Hindlimb muscle (tissue), 1 donor: Measurements from ENCODE around the gene CEACAM3. TPM values are rescaled to one million over a fixed set of nuclear protein-coding genes. Genes with fewer than 3 reads are reported as not detected.

Experiments
- DNase-seq: peaks from one replicate; pipeline ENCODE4 v3.0.0-alpha.2; 2013
- polyA plus RNA-seq: library from polyadenylated mRNA; unstranded; fragments of 120-200 nt; gene quantifications from one replicate; pipeline ENCODE4 v1.2.1, GENCODE V29; 2013; ENCODE audit not compliant: insufficient read length

CEACAM3 gene
- polyA plus RNA-seq, 1 donor: not detected

GRCh38 chr19:41847351-41848105 is 51.1 kb downstream of the CEACAM3 start:
- no peak for DNase-seq

- no peak for DNase-seq
Observed at GRCh38 chr19:41848666-41849065, 52.3 kb downstream of the CEACAM3 start.

- DNase-seq: no peak
Observed at GRCh38 chr19:41849067-41849466, 52.7 kb downstream of the CEACAM3 start.

GRCh38 chr19:41850381-41850780 is 54.0 kb downstream of the CEACAM3 start:
- no peak for DNase-seq

- DNase-seq: no peak
Observed at GRCh38 chr19:41851456-41851855, 55.1 kb downstream of the CEACAM3 start.

- DNase-seq: no peak
Observed at GRCh38 chr19:41853344-41853743, 57.0 kb downstream of the CEACAM3 start.

- DNase-seq: no peak
Observed at GRCh38 chr19:41853768-41854167, 57.4 kb downstream of the CEACAM3 start.

GRCh38 chr19:41859213-41859617 is 62.8 kb downstream of the CEACAM3 start:
- DNase-seq: no peak

- peak; percentile 100 for DNase-seq
Observed at GRCh38 chr19:41859618-41860418, 63.4 kb downstream of the CEACAM3 start, which contains the start of gene RPS19. RPS19 (plus strand) TSS chr19:41860255; CDS start chr19:41860775, 520 bp downstream.

GRCh38 chr19:41860419-41861115 is 64.2 kb downstream of the CEACAM3 start:
- DNase-seq: no peak

Other genes with a start within 250 kb of the CEACAM3 start
- 2.0 TPM for gene CEACAM21, start 220.4 kb upstream of the CEACAM3 start, polyA plus RNA-seq
- gene CEACAM4, start 169.5 kb upstream of the CEACAM3 start, polyA plus RNA-seq: not detected
- not detected for gene CEACAM7, start 108.3 kb upstream of the CEACAM3 start, polyA plus RNA-seq
- gene CEACAM5, start 88.0 kb upstream of the CEACAM3 start, polyA plus RNA-seq: not detected
- 0.08 TPM for gene CEACAM6, start 41.1 kb upstream of the CEACAM3 start, polyA plus RNA-seq
- not detected for gene LYPD4, start 48.1 kb downstream of the CEACAM3 start, polyA plus RNA-seq
- gene DMRTC2, start 48.5 kb downstream of the CEACAM3 start, polyA plus RNA-seq: not detected
- 2,264 TPM for gene RPS19, start 63.7 kb downstream of the CEACAM3 start, polyA plus RNA-seq
- gene CD79A, start 80.7 kb downstream of the CEACAM3 start, polyA plus RNA-seq: 0.63 TPM
- 49.2 TPM for gene ARHGEF1, start 86.6 kb downstream of the CEACAM3 start, polyA plus RNA-seq
- 0.22 TPM for gene ERFL, start 131.9 kb downstream of the CEACAM3 start, polyA plus RNA-seq
- gene RABAC1, start 162.7 kb downstream of the CEACAM3 start, polyA plus RNA-seq: 65.0 TPM
- gene ATP1A3, start 197.6 kb downstream of the CEACAM3 start, polyA plus RNA-seq: not detected